GM23248 (cell line): Measurements from ENCODE around the gene ARHGEF10L.

Source experiments
- EZH2 ChIP-seq: fragments of 200-600 bp; sonication (generic); IDR thresholded peaks from 2 replicates; pipeline ENCODE4 v1.6.1; 2018; ENCODE audit warnings: antibody characterized with exemption, mild to moderate bottlenecking; ENCODE audit not compliant: insufficient read depth, poor library complexity, severe bottlenecking
- EZH2phosphoT487 ChIP-seq: fragments of 200-600 bp; sonication (generic); IDR thresholded peaks from 2 replicates; pipeline ENCODE4 v1.6.1; 2018; ENCODE audit warnings: antibody characterized with exemption, moderate library complexity, mild to moderate bottlenecking, low read depth; ENCODE audit not compliant: insufficient read depth

DNA sequence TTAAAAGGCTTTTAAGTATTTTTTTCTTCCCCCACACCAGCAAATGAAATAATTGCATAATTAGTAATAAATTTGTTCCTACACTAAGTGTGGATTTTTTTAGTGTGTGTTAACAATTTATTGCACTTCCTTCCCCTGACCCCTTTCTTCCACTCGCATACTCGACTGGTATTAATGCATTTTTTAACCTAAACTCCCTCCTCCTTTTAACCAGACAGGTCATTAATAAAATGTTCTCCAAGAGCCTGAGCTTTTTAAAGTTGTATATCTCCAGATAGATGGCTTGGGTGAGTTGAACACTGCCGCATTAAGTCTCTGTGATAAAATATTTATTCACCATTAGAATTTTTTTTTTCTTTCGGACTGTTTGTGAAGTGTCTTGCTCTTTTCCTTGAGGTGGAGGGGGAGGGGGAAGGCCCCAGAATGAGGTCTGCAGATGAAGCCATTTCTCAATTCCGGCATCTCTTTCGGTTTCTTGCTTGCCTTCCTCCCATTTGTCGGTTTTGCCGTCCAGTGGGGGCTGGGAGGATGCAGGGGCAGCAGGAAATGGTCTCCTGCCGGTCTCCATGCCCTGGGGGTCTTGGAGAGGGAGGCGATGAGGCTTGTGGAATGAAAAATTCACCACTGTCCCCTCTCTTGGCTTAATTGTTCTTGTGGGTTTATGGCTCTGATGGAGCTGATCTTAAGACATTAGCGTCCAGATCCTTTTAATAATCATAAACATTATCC is 151.6 kb downstream of the ARHGEF10L start:
- no peak for TF ChIP-seq EZH2
- TF ChIP-seq EZH2phosphoT487 = no peak
